Measurements from ENCODE around the gene CCDC122.

The CCDC122 gene

GRCh38 chr13:43915451-43915850 is 35.9 kb upstream of the CCDC122 start:
- DNase-seq = no peak
- no peak overlapping the region for H2BK15ac ChIP-seq (replicated peaks; ENCODE audit: low read depth)
- H3K18ac ChIP-seq (ENCODE audit: low read length) = no peak overlapping the region
- H3K4me3 ChIP-seq (ENCODE audit: low read length) = no peak overlapping the region
- H3K23ac ChIP-seq (ENCODE audit: low read length) = no peak overlapping the region
- no peak overlapping the region for H3K9ac ChIP-seq (ENCODE audit: low read length)
- no peak overlapping the region for H3K4me2 ChIP-seq (ENCODE audit: low read length)
- H4K8ac ChIP-seq (ENCODE audit: low read depth, low read length) = no peak overlapping the region
- no peak overlapping the region for H2BK5ac ChIP-seq (ENCODE audit: low read length)
- H3K4ac ChIP-seq (ENCODE audit: low read depth, low read length) = no peak overlapping the region
- H3K79me2 ChIP-seq (ENCODE audit: control insufficient read depth, insufficient read depth, low read length) = no peaks in the 10 kb centered on the region
- no peaks in the 10 kb centered on the region for H3K27me3 ChIP-seq (ENCODE audit: insufficient read depth, low read length, poor library complexity)
- WGBS (ENCODE audit: extremely low coverage, insufficient coverage, low lambda C conversion rate) = no CpG with 5 or more reads among the region's 6 CpGs
- no peaks in the 10 kb centered on the region for H3K4me1 ChIP-seq (ENCODE audit: control insufficient read depth, low read depth, low read length)
- H2BK120ac ChIP-seq (ENCODE audit: low read depth, low read length) = no peak overlapping the region
- no peak overlapping the region for H4K5ac ChIP-seq (ENCODE audit: low read length)
- H2AK5ac ChIP-seq (ENCODE audit: low read length) = no peak overlapping the region
- H3K56ac ChIP-seq (ENCODE audit: low read length) = no peak overlapping the region
- no peaks in the 10 kb centered on the region for H3K79me1 ChIP-seq (ENCODE audit: low read length)
- no peaks in the 10 kb centered on the region for H3K36me3 ChIP-seq (ENCODE audit: control insufficient read depth, insufficient read depth, low read length)
- no peak overlapping the region for H3K27ac ChIP-seq (ENCODE audit: low read depth, low read length)

GRCh38 chr13:43911871-43912270 is 32.3 kb upstream of the CCDC122 start:
- DNase-seq = no peak
- H3K36me3 ChIP-seq (ENCODE audit: control insufficient read depth, insufficient read depth, low read length) = no peaks in the 10 kb centered on the region
- no peak overlapping the region for H3K56ac ChIP-seq (ENCODE audit: low read length)
- H2BK5ac ChIP-seq (ENCODE audit: low read length) = no peak overlapping the region
- no peak overlapping the region for H3K4me3 ChIP-seq (ENCODE audit: low read length)
- no peak overlapping the region for H3K18ac ChIP-seq (ENCODE audit: low read length)
- H3K9ac ChIP-seq (ENCODE audit: low read length) = no peak overlapping the region
- H4K8ac ChIP-seq (ENCODE audit: low read depth, low read length) = no peak overlapping the region
- H3K27me3 ChIP-seq (ENCODE audit: insufficient read depth, low read length, poor library complexity) = no peaks in the 10 kb centered on the region
- H3K27ac ChIP-seq (ENCODE audit: low read depth, low read length) = no peak overlapping the region
- no peak overlapping the region for H3K4ac ChIP-seq (ENCODE audit: low read depth, low read length)
- H3K79me1 ChIP-seq (ENCODE audit: low read length) = no peaks in the 10 kb centered on the region
- no peaks in the 10 kb centered on the region for H3K4me1 ChIP-seq (ENCODE audit: control insufficient read depth, low read depth, low read length)
- H2AK5ac ChIP-seq (ENCODE audit: low read length) = no peak overlapping the region
- H2BK120ac ChIP-seq (ENCODE audit: low read depth, low read length) = no peak overlapping the region
- no peaks in the 10 kb centered on the region for H3K79me2 ChIP-seq (ENCODE audit: control insufficient read depth, insufficient read depth, low read length)
- H3K4me2 ChIP-seq (ENCODE audit: low read length) = no peak overlapping the region
- WGBS (ENCODE audit: extremely low coverage, insufficient coverage, low lambda C conversion rate) = no CpG with 5 or more reads among the region's 3 CpGs
- no peak overlapping the region for H4K5ac ChIP-seq (ENCODE audit: low read length)
- H2BK15ac ChIP-seq (replicated peaks; ENCODE audit: low read depth) = no peak overlapping the region
- no peak overlapping the region for H3K23ac ChIP-seq (ENCODE audit: low read length)

- no peaks in the 10 kb centered on the region for H3K36me3 ChIP-seq (ENCODE audit: control insufficient read depth, insufficient read depth, low read length)
- no peak overlapping the region for H2BK5ac ChIP-seq (ENCODE audit: low read length)
- no peaks in the 10 kb centered on the region for H3K4me1 ChIP-seq (ENCODE audit: control insufficient read depth, low read depth, low read length)
- H3K56ac ChIP-seq (ENCODE audit: low read length) = no peak overlapping the region
- no peak overlapping the region for H3K18ac ChIP-seq (ENCODE audit: low read length)
- no peak overlapping the region for H3K9ac ChIP-seq (ENCODE audit: low read length)
- H3K27ac ChIP-seq (ENCODE audit: low read depth, low read length) = no peak overlapping the region
- no peak overlapping the region for H2BK15ac ChIP-seq (replicated peaks; ENCODE audit: low read depth)
- no peak overlapping the region for H3K4ac ChIP-seq (ENCODE audit: low read depth, low read length)
- no peaks in the 10 kb centered on the region for H3K79me1 ChIP-seq (ENCODE audit: low read length)
- no peak overlapping the region for H3K4me2 ChIP-seq (ENCODE audit: low read length)
- no peak overlapping the region for H2BK120ac ChIP-seq (ENCODE audit: low read depth, low read length)
- H4K8ac ChIP-seq (ENCODE audit: low read depth, low read length) = no peak overlapping the region
- no CpG with 5 or more reads among the region's 2 CpGs for WGBS (ENCODE audit: extremely low coverage, insufficient coverage, low lambda C conversion rate)
- H4K5ac ChIP-seq (ENCODE audit: low read length) = no peak overlapping the region
- no peak for DNase-seq
- H3K4me3 ChIP-seq (ENCODE audit: low read length) = no peak overlapping the region
- H3K23ac ChIP-seq (ENCODE audit: low read length) = no peak overlapping the region
- H3K79me2 ChIP-seq (ENCODE audit: control insufficient read depth, insufficient read depth, low read length) = no peaks in the 10 kb centered on the region
- no peaks in the 10 kb centered on the region for H3K27me3 ChIP-seq (ENCODE audit: insufficient read depth, low read length, poor library complexity)
- no peak overlapping the region for H2AK5ac ChIP-seq (ENCODE audit: low read length)
Measured at GRCh38 chr13:43911278-43911677, 31.7 kb upstream of the CCDC122 start.

- no peak overlapping the region for H2BK15ac ChIP-seq (replicated peaks; ENCODE audit: low read depth)
- no peaks in the 10 kb centered on the region for H3K4me1 ChIP-seq (ENCODE audit: control insufficient read depth, low read depth, low read length)
- H2AK5ac ChIP-seq (ENCODE audit: low read length) = no peak overlapping the region
- H3K27ac ChIP-seq (ENCODE audit: low read depth, low read length) = no peak overlapping the region
- no peak overlapping the region for H3K4me2 ChIP-seq (ENCODE audit: low read length)
- H2BK5ac ChIP-seq (ENCODE audit: low read length) = no peak overlapping the region
- no peak overlapping the region for H3K18ac ChIP-seq (ENCODE audit: low read length)
- H4K8ac ChIP-seq (ENCODE audit: low read depth, low read length) = no peak overlapping the region
- no peak overlapping the region for H4K5ac ChIP-seq (ENCODE audit: low read length)
- no peak overlapping the region for H3K4me3 ChIP-seq (ENCODE audit: low read length)
- no peak for DNase-seq
- no peak overlapping the region for H3K4ac ChIP-seq (ENCODE audit: low read depth, low read length)
- no peaks in the 10 kb centered on the region for H3K79me1 ChIP-seq (ENCODE audit: low read length)
- no peak overlapping the region for H3K9ac ChIP-seq (ENCODE audit: low read length)
- H3K27me3 ChIP-seq (ENCODE audit: insufficient read depth, low read length, poor library complexity) = no peaks in the 10 kb centered on the region
- no peak overlapping the region for H2BK120ac ChIP-seq (ENCODE audit: low read depth, low read length)
- no peaks in the 10 kb centered on the region for H3K36me3 ChIP-seq (ENCODE audit: control insufficient read depth, insufficient read depth, low read length)
- no peaks in the 10 kb centered on the region for H3K79me2 ChIP-seq (ENCODE audit: control insufficient read depth, insufficient read depth, low read length)
- no peak overlapping the region for H3K23ac ChIP-seq (ENCODE audit: low read length)
- H3K56ac ChIP-seq (ENCODE audit: low read length) = no peak overlapping the region
Measured at GRCh38 chr13:43910856-43911255, 31.3 kb upstream of the CCDC122 start.

- Histone ChIP-seq H2AK5ac (ENCODE audit: low read length) (no peak overlapping the region), H3K4me2 (ENCODE audit: low read length) (no peak overlapping the region)
Measured at GRCh38 chr13:43908156-43909126, 28.9 kb upstream of the CCDC122 start.

More at GRCh38 chr13:43908156-43909126, 28.9 kb upstream of the CCDC122 start:
- Histone ChIP-seq H4K8ac (ENCODE audit: low read depth, low read length) (no peak overlapping the region), H4K5ac (ENCODE audit: low read length) (no peak overlapping the region), H3K4me1 (ENCODE audit: control insufficient read depth, low read depth, low read length) (no peaks in the 10 kb centered on the region), H3K27ac (ENCODE audit: low read depth, low read length) (no peak overlapping the region), H2BK15ac (replicated peaks; ENCODE audit: low read depth) (no peak overlapping the region), H3K79me1 (ENCODE audit: low read length) (no peaks in the 10 kb centered on the region), H3K23ac (ENCODE audit: low read length) (no peak overlapping the region), H2BK5ac (ENCODE audit: low read length) (no peak overlapping the region), H3K9ac (ENCODE audit: low read length) (no peak overlapping the region), H3K4me3 (ENCODE audit: low read length) (no peak overlapping the region), H3K36me3 (ENCODE audit: control insufficient read depth, insufficient read depth, low read length) (no peaks in the 10 kb centered on the region), H3K18ac (ENCODE audit: low read length) (no peak overlapping the region), H3K56ac (ENCODE audit: low read length) (no peak overlapping the region), H2BK120ac (ENCODE audit: low read depth, low read length) (no peak overlapping the region), H3K79me2 (ENCODE audit: control insufficient read depth, insufficient read depth, low read length) (no peaks in the 10 kb centered on the region), H3K4ac (ENCODE audit: low read depth, low read length) (no peak overlapping the region), H3K27me3 (ENCODE audit: insufficient read depth, low read length, poor library complexity) (no peaks in the 10 kb centered on the region)
- DNase-seq = peak; percentile 29
- WGBS (ENCODE audit: extremely low coverage, insufficient coverage, low lambda C conversion rate) = no CpG with 5 or more reads among the region's 2 CpGs
